Gastroesophageal sphincter (tissue), 3 donors: ENCODE measurements around the gene CPT1B.

Experiments used
- CTCF ChIP-seq, 4 experiments: fragments of 200-600 bp in 2 of 4; fragments of 450-650 bp in 2 of 4; sonication (generic) in 1 of 4; IDR thresholded peaks; one replicate each; pipeline ENCODE4 v1.5.1; 2017 to 2019; ENCODE audit warnings: antibody characterized with exemption in 4 of 4, mild to moderate bottlenecking in 2 of 4, moderate library complexity in 2 of 4
- POLR2A ChIP-seq, 2 donors: fragments of 450-650 bp; IDR thresholded peaks; one replicate each; pipeline ENCODE4 v1.6.1; 2017; ENCODE audit warnings: antibody characterized with exemption in 2 of 2, mild to moderate bottlenecking in 2 of 2, moderate library complexity in 1 of 2

- TF ChIP-seq CTCF (IDR thresholded peaks at IDR 0.05) (no peak), POLR2A (IDR thresholded peaks at IDR 0.05) (no peak)
Observed at GRCh38 chr22:50621948-50622722, 43.9 kb upstream of the CPT1B start.
